GM18867 (cell line): ENCODE results near the gene MGARP.

Experiments
- ATAC-seq: cut with Tn5 transposase; IDR thresholded peaks from one replicate; pipeline ENCODE4 v1.9.1; 2021; ENCODE audit warnings: mild to moderate bottlenecking, moderate library complexity; ENCODE audit not compliant: unreplicated experiment

MGARP gene

DNA sequence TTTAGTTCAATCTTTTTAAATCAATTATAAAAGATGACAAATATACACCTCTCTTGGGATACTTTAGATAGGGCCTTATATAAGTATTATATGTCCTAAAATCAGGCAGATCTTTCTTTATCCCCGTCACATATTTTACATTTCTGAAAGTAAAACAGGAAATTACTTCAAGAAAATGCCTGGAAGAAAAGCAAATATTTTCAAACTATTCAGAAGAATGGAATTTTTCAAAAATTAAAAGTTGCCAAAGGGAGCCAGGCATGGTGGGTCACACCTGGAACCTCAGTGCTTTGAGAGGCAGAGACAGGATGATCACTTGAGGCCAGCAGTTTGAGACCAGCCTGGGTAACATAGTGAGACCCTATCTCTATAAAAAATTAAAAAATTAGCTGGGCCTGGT lies 34.4 kb downstream of the MGARP start:
- no peak for ATAC-seq

DNA sequence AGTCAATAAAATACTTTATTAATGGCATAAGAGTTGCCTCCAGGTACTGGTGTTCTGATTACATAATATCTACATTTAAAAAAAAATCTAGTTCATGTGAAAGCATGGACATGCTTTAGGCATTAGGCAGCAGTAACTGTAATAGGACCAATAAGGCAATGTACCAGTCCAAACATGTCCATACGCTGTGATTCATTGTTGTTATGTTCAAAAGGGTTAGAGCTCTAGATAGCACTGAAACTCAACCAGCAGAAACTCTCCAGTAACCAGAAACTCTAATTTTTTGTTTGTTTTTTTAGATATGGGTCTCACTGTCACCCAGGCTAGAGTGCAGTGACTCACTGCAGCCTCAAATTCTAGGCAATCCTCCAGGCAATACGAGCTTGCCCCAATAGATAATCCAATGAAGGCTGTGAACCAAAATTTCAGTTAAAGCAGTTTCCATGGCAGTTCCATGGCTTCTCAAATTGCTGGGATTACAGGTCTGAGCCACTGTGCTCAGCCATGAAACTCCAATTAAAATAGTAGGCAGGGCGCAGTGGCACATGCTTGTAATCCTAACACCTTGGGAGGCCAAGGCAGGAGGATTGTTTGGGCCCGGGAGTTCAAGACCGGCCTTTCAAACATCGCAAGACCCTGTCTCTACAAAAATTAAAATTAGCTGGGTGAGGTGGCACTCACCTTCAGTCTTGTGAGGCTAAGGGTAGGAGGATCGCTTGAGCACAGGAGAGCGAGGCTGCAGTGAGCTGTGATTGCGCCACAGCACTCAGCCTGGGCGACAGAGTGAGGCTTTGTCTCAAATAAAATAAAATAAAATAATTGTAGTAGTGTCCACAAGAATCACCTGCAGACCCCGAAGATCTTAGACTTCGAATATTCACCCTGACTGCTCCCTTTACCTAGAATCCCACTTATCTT lies 36.3 kb downstream of the MGARP start:
- ATAC-seq: no peak

DNA sequence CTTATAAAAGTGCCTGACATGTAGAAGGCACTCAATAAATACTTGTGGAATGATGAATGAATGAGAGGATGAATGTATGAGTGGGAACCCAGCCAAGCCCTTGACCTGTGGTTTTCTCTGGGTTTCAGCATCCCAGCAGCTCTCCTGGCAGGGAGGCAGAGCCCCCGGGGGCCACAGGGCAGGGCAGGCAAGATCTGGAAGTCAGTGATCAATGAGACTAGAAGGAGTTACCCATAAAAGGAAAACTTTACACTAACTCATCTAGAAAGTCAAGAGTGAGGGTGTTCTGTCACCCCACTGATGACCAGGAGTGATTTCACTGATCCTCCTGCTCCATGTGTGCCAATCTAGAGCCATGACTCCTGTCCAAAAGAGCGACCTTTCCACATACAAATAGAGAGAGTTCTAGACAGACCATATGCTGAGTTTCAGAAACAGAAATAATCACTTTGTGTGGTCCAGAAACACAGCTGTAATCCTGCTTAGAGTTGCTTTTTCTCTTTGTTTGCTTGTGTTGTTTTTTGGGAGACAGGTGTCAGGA lies 37.4 kb downstream of the MGARP start:
- ATAC-seq: no peak

DNA sequence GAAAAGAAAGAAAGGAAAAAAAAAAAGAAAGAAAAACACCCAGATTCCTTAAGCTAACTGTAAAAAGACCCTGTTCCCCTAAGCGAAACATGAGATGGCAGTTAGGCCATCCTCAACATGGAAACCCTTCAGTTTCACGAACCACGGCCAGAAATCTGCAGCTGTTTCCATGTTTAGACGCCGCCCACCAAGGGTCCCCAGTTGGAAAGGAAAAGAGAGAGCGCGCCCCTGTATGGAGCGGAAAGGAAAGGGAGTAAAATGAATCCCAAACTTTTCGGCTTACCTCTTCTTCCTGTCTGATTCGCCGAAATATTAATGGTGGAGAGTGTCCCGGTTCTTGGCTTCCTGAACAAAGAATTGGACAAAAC lies 38.3 kb downstream of the MGARP start:
- no peak for ATAC-seq

DNA sequence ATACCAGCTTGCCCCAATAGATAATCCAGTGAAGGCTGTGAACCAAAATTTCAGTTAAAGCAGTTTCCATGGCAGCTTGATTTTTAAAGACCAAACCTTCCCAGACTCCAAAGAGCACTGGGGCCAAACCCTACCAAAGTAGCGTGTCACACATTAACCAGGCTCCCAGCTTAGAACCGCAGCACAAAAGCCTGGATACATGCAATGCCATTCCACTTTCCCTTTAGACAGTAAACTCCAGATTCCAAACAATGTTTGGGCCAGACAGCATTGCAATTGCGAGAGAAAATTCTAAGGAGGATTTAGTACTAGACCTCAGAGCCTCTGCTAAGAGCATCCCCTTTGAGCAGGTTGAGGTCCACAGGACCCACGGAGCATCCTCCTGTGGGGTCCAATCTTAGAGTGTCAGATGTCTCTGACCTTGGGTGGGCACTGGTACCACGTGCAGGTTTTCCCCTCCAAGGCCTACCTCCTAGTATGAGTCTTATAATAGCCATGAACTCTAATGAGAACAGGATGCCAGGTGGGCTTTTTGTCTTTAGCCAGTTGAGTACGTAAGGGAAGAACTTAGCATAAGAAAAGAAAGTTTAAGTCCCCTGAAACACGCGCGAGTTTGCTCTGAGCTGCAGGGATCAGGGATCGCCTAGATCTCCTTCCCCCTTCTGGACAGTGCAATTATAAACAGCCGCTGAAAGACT lies 38.8 kb downstream of the MGARP start:
- no peak for ATAC-seq

DNA sequence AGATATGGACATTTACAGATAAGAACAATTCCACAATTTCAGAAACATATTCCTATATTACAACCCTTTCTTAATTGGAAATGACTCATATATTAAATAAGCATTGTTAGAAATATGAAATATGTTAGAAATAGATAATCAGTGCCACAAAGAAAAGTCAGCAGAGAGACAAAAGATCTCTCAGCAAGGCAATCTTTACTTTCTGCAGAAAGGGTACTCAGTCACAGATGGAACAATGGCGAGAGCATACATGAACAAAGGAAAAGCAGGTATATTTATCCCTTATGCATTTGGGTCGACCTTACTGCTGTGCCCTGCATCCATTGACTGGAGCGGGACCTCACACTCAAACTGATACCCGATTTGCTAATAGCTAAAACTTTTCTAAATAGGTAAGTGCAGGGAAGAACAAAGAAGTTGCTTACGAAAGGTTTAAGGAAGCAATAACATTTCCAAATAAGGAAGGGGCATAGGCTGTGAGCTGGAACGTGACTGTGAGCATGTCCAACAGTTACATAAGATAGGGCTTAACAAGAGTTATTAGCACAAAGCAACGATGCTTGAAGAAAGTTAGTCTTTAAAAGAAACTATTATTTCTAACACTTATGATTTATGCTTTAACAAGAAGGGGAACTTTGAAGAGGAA lies 40.8 kb downstream of the MGARP start:
- no peak for ATAC-seq

DNA sequence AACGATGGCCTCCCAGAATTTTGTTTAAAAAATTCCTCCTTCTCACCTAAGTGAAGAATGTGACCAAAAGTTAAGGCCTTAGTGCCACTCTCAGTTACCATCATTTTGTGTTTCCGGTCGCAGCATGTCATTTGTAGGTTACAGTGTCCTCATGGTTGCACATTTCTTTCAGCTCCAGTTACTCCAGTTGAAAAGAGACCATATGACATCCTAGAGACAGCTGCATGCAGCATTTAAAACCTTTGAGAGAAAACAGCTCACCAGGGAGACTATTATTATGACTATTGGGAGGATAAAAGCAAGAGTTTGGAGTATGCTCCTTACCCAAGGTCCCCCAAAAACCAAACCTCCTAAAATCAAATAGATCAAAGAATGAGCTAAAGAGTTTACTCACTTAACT lies 45.8 kb downstream of the MGARP start:
- ATAC-seq: no peak

DNA sequence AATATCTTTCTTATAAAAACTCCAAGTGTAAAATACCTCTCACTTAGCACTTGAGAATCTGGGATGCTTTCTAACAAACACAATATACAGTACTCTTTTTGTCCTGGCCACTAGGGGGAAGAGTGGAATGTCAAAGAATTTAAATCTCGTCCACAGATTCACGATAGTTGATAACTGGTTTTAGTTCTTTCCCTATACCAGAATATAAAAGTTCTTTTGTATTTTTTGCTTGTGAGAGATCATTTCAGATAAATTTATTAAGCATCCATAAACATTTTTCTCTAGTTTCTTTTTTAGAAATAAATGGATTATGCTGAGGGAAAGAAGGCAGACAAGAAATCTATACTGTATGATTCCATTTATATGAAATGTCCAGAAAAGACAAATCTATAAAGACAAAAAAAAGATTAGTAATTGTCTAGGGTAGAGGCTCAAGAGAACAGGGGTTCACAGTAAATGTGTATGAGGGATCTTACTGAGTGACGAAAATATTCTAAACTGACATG lies 50.4 kb downstream of the MGARP start:
- peak; percentile 68 for ATAC-seq

DNA sequence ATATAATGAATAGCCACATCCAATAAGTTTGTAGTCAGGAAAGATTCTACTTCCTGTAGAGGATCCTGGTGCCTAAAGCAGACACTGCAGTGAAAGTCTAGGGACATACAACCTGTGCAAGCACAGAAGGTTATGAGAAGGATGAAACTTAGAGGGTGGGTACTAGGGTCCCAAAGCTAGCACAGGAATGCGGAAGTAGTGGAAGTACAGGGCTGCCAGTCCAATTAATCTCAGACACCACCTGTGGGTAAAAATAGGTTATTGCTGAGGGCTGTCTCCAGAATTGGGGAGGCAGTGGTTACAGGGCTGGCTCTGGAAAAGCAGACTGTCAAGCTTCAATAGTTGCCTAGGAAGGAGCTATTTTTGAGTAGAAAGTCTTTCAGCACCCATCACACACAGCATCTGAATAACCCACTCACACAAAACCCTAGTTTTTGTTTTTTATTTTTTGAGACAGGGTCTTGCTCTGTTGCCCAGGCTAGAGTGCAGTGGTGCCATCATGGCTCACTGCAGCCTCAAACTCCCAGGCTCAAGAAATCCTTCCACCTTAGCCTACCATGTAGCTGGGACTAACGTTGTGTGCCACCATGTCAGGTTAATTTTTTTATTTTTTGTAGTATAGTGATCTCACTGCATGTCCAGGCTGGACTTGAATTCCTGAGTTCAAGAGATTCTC lies 52.2 kb downstream of the MGARP start:
- ATAC-seq: no peak

DNA sequence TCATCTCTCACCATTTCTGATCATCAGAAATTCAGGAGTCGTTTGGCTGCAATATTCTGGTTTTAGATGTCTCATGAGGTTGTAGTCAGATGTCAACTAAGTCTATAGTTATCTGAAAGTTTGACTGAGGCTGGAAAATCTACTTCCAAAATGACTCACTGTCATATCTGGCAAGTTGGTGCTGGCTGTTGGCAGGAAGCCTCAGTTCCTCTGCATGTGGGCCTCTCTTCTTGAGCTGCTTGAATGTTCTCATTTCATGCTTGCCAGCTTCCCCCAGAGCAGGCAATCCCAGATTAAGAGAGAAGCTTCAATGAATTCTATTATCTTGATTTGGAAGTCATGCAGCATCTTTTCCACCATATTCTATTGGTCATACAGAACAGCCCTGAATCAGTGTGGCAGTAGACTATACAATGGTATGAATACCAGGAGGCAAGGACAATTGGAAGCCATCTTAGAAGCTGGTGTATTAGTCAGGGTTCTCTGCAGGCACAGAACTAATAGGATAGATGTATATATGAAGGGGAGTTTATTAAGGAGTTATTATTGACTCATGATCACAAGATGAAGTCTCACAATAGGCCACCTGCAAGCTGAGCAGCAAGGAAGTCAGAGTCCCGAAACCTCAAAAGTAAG lies 56.2 kb downstream of the MGARP start:
- ATAC-seq: no peak

DNA sequence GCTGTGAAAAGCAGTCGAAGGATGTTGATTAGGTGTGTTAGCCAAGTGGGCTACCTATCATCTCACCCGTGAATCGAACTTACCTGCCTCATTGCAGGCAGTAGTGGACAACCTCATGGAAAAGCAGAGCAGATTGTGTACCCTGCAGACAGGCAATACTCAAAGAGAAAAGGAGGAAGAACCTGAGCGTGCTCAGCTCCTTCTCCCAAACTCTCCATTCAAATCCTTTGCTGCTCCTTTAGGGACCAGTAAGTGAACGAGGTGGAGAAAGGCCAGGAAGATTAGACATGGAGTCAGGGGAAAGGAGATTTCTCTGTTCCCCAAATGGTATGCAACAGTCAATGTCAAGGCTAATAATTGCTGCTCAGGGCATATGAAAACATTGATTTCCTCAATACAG lies 57.8 kb downstream of the MGARP start:
- no peak for ATAC-seq

DNA sequence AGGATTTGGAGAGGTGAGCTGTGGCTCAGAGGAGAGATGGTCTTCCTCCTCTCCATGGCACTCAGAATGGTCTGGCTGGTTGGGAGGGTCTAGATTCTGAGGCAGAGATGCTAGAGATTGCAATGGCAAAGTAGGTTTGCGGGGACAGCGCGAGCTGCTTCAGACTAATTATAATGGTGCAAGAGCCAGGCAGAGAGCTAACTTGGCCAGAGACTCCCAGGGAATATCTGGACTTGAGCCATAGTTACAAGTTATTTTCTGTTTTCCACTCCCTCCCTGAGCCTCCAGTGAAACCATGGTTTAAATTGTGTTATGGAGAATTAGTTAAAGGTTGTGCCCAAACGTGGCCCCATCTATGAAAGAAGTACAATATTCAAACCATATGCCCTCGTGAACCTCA lies 58.3 kb downstream of the MGARP start:
- ATAC-seq: no peak

DNA sequence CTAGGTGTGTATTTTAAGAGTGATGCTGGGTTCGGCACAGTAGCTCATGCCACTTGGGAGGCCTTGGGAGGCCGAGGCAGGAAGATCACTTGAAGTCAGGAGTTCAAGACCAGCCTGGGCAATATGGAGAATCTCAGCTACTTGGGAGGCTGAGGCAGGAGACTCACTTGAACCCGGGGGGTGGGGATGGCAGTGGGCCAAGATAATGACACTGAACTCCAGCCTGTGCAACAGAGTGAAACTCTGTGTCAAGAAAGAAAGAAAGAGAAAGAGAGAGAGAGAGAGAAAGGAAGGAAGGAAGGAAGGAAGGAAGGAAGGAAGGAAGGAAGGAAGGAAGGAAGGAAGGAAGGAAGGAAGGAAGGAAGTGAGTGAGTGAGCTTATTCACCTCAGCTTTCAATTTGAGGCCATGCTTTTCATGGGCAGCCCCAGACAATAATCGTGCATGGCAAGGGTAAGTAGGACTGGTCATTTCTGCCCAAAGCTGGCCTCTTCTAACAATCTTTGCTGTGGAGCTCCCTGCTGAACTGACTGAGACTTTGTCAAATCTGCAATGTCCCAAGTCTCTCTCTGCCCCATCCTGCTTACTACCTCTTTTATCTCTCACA lies 60.5 kb downstream of the MGARP start:
- no peak for ATAC-seq
